CD4-positive, alpha-beta T cell treated with Interleukin-15 for 4 hours (primary cell): ENCODE data around the gene TNNI3.
"Not testable (repeated sequence)": the region's sequence is repeated elsewhere in the genome, so short reads cannot be mapped to it uniquely, and the experiment has no call there.

Experiments
- DNase-seq: peaks from one replicate; pipeline ENCODE4 v3.0.0-alpha.2; 2020; ENCODE audit warnings: low spot score

Gene TNNI3

DNA sequence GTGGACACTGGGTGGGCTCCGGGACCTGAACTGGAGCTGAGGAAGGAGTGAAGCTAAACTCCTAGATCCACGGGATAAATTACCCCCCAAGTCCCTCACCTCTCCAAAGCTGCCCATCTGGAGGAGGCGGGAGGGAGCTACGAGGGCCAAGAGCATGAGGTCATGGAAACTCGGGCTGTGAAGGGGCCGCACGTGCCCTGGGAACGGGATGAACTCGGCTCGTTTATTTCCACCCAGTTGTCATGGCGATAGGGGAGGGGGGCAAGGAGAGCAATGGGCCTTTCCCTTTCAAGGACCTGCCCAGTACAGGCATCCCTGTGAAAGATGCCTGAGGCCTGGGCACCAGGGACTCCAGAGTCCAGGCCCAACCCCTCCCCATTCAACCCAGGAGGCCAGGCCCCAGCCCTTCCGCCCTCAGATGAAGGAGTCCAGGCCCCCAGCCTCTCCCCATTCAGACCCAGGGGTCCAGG is 43.9 kb downstream of the TNNI3 start:
- DNase-seq: no peak

DNA sequence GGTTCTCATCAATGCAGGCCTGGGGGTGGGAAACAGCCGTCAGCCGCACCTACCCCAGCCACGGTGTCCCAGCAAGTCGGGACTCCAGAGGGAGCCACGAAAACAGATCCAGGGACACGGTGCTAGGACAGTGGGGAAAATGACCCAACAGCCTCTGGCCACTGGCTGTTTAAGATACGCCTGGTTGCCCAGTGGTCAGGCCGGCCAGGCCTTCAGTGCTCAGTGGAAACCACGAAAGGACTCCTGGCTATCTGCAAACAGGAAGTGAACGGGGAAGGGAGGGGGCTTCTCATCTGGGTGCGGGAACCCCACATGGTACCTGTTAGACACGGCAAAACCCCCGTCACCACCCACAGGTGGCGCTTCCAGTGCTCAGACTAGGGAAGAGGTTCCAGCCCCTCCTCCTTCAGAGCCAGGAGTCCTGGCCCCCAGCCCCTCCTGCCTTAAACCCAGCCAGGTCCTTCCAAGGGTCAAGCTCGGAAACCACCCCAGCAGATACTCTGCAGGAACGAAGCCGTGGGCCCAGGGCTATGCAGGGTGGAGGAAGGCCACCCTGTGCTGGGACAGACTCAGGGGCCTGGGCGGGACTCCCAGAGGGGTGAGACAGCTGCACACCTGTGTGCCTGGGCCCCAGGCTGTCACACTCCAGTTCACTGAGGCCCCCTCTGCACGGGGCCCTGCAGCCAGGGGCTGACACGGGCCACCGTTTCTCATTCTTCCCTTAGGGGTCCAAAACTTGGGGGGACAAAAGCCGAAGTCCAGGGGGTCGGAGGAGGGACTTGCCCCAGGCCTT is 44.6 kb downstream of the TNNI3 start:
- DNase-seq: no peak

DNA sequence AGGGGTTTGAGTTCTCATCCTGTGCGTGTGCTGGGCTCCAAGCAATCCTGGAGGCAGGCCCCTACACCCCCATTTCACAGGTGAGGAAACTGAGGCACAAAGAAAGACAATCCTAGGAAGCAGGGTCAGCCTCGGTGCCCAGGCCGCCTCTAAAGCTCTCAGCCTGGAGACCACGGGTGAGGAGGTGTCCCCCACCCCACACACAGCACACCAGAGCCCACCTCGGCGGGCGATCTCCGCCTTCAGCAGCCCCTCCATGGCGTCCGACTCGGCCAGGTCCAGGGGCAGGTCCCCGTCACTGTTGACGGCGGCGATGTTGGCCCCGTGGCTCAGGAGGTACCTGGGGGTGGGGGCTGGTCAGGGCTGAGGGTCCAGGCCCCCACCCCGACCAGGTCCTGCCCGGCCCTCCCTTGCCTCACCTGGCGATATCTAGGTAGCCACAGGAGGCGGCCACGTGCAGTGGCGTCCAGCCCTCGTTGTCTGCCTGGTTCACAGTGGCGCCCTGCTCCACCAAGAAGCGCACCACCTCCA is 45.2 kb downstream of the TNNI3 start:
- no peak for DNase-seq

DNA sequence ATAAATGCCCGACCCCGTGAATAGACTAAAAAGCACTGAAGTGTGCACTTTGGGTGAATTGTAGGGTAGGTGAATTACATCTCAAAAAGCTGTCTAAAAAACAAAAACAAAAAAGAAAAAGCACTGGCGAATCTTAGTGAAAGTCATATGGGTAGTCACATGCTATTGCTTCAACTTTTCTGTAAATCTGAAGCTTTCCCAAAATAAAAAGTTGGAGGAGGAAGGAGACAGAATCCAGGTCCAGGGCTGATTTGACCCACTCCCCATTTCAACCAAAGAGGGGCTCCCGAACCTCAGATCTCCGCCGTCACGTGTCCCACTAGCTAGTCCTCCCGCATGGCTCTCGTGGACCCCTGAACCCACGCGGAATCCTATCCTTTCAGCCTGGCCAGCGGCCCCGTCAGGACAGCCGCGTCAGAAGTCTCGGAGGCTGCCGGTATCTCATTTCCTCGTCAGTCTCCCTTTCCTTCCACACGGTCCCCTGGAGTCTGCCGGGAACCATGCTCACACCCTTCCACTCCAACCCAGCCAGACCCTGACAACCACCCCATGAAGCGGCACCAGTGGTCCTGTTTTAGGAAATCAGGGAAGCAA is 46.2 kb downstream of the TNNI3 start:
- no peak for DNase-seq

DNA sequence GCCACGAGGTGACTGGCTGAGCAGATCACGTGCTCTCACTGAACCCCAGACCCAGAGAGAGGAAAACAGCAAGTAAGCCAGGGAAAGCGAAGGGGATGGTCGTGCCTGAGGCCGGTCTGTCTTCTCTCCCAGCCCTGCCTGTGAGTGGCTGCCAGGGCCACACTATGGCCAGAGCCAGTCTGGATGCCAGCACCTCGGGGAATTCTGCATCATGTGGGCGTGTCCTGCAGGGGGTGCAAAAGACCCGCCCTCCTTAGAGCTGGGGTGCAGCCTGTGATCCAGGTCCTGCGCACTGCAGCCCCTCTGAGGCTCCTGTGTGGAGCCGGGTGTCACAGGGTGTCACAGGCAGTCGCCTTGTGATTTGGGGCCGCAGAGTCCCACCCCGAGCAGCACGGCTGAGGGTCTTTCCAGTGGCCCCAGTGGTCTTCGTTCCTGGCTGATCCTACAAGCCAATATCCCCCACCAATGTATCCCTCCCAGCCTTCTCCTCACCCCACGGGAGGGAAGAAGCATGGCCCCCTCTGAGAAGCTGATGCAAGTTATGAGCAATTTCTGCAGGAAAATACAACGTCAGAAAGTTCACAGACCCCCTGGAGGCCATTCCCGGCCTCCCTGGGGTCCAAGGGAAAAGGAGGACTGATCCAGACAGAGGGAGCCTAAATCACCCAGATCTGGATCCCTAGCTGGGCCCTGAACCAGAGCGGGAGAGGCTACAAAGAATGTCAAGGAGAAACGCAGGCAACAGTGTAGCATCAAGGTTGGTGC is 47.8 kb downstream of the TNNI3 start:
- DNase-seq: no peak

DNA sequence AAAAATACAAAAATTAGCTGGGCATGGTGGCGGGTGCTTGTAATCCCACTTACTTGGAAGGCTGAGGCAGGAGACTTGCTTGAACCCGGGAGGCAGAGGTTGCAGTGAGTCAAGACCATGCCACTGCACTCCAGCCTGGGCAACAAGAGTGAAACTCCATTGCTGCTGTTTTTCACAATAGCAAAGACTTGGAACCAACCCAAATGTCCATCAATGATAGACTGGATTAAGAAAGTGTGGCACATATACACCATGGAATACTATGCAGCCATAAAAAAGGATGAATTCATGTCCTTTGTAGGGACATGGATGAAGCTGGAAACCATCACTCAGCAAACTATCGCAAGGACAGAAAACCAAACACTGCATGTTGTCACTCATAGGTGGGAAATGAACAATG is 50.3 kb downstream of the TNNI3 start:
- DNase-seq: not testable (repeated sequence)

DNA sequence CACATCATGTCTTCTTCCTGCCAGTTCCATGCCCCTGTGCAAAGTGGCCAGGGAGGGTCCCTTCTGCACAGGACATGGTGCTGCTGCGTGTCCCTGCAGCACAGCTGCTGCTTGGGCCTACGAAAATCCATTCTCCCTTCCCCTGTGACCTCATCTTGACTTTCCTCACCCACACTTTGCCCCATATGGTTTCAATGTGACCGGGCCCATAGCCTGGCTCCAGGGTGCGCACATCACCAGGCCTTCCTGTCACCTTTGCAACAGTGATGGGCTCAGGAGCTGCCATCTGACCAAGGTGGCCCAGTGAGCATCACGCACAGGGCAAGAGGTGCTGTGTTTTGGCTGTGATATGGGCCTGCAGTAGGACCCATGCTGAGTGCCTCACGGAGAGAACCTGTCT is 50.9 kb downstream of the TNNI3 start:
- no peak for DNase-seq

DNA sequence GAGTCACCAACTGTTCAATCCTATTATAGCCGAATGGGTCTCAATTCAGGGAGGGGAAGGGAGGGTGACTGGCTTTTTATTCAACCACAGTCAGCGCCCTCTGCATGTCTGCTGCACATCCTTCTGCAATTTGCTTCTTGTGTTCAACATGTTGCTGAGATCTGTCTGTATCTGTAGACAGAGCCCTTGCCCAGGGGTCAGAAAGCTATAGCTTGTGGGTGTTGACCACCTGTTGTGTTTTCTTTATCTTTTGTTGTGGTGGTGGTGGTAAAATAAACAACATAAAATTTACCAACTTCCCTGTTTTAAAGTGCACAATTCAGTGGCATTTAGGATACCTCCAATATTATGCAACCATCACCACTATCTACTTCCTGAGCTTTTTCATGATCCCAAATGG is 52.3 kb downstream of the TNNI3 start:
- DNase-seq: no peak

DNA sequence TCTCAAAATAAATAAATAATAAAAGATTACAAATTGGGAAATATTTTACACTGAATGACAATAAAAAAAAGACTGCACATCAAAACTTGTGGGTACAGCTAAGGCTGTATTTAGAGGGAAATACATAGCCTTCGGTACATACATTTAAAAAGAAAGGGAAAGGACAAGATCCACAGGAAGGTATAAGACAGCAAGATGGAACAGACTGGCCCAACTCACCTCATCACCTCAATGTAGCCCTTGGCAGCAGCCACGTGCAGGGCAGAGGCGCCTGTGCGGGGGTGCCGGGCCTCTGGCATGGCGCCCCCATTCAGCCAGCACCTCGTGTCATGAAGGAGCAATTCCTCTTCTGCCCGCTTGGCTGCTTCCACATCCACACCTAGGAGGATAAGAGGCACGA is 54.3 kb downstream of the TNNI3 start:
- no peak for DNase-seq
